GM18511 (cell line): Measurements from ENCODE around the gene PRR35.

Experiments
- ATAC-seq: cut with Tn5 transposase; IDR thresholded peaks from one replicate; pipeline ENCODE4 v1.9.1; 2021; ENCODE audit warnings: mild to moderate bottlenecking, moderate library complexity; ENCODE audit not compliant: unreplicated experiment

Gene PRR35

DNA sequence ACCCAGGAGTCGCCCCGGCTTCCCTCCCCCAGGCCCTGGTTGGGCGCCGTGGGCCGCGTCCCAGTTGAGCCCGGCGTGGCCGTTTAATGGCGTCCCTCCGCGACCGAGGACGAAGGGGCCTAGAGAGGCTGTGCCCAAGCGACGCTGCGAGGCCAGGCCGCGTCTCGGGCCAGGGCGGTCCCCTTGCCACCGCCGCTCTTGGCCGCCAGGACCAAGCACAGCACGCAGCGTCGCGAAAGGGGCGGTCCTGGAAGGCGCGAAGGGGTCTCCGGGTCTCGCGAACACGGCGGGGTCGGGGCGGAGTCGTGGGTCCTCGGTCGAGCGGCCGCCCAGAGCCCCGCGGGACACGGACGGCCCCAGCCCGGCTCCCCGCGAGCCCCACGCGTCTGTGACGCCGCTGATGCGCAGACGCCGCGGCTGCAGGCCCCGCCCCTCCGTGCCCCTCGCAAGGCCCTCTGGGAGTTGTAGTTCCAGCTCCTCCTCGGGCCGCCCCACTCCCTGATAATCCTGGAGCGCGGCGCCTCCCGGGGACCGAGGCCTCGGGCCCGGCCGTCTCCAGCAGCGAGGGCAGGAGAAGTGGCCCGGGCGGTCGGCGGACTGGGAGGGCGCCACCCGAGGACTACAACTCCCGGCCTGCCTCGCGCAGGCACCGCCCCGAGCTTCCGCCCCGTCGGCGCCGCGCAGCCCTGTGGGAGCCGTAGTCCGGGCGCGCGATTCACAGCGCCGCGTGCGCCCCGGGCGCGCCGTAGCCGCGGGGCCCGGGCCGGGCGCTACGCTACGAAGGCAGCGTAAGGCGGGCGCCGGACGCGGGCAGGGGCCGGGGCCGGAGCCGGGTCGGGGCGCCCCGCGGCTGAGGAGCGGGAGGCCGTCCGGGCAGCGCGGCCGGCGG, 32.9 kb upstream of the PRR35 start, which contains the start of gene CAPN15:
Gene CAPN15 (plus strand): TSS at position 698 of the 889 bp plus-strand sequence. CDS start 19,127 bp downstream, outside the sequence.
- peak; percentile 72 for ATAC-seq

- no peak for ATAC-seq
Measured at GRCh38 chr16:528111-529011, 31.8 kb upstream of the PRR35 start.

DNA sequence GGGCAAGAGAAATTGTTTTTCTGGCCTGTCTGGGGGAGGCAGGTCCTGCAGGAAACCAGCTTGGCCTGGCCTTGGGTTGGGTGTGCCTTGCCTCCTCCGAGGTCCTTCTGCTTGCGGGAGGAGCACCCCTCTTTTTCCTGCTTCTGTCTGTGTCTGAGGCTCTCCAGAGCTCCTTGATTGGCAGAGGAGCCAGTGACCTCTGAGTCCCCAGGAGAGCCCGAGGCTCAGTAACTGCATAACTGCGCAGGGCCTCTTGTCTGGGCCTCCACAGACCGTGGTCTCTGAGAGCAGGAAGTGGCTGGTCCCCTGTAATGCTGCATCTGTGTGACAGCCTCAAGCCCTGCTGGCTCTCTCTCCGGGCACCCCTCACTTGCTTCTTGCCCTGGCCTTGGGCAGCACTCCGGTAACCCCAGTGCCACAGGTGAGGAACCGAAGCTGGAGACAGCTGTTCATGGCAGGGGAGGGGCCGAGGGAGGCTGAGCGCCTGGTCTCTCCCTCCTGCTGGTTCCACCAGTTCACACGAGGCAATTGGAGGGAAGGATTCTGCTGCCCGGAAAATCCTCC, 31.1 kb upstream of the PRR35 start:
- ATAC-seq = no peak

DNA sequence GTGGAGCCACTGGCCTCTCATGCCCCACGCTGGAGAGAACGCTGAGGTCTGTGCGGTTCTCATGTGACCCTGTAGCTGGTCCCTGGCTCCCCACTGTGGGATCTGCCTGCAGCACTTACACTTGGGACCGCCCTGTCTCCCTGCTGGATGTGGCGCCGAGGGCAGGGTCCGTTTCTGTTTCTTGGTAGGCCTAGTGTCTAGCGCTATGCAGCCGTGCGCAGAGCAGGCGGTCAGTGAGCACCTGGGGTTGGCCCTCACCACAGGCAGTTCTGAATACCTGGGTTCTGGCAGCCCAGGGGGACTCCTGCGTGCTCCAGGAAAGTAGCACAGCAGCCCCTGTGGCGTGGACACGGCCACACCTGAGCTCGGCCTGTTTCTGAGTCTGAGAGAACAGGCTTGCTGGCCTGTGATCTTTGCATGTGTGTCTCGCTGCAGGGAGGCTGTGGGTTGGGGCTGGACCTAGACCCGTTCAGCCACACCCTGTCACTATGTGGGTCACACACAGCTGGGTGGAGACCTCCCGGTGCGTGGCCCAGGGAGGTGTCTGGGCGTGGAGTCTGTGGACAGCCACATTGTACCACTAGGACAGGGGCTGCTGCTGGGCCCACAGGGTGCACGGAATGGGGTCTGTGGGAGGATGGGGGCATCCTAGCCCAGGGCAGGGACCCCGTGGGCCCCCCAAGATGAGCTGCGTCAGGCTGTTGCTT, 29.9 kb upstream of the PRR35 start:
- ATAC-seq = no peak

- no peak for ATAC-seq
Measured at GRCh38 chr16:531494-532125, 28.6 kb upstream of the PRR35 start.

- no peak for ATAC-seq
Measured at GRCh38 chr16:533391-534123, 26.6 kb upstream of the PRR35 start.

- ATAC-seq = no peak
Measured at GRCh38 chr16:534135-534534, 26.1 kb upstream of the PRR35 start.

DNA sequence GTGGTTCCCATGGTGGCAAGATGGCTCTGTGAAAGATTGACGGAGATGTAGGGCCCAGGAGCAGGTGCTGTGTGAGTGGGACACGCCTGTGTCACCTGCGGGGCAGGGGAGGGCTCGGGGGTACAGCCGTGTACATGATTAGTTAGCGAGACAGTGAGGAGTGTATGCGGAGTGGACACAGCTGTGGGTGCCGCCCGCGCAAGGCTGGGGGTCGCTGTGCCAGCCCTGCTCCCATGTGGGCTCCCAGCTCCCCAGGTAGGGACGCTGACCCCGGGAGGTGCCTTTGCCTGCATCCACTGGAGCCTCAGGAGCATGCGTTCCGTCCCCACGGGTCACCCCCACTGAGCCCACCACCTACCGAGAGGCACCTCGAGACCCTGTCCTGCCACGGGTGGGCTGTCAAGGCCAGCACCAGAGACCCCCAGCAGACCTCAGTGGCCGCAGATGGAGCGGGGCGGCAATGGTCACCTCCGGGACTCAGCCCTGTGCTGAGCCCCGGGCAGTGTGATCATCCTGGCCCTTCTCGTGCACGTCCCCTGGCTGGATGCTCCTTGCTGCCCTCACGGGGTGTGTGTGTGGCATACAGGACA, 25.2 kb upstream of the PRR35 start:
- ATAC-seq = no peak

DNA sequence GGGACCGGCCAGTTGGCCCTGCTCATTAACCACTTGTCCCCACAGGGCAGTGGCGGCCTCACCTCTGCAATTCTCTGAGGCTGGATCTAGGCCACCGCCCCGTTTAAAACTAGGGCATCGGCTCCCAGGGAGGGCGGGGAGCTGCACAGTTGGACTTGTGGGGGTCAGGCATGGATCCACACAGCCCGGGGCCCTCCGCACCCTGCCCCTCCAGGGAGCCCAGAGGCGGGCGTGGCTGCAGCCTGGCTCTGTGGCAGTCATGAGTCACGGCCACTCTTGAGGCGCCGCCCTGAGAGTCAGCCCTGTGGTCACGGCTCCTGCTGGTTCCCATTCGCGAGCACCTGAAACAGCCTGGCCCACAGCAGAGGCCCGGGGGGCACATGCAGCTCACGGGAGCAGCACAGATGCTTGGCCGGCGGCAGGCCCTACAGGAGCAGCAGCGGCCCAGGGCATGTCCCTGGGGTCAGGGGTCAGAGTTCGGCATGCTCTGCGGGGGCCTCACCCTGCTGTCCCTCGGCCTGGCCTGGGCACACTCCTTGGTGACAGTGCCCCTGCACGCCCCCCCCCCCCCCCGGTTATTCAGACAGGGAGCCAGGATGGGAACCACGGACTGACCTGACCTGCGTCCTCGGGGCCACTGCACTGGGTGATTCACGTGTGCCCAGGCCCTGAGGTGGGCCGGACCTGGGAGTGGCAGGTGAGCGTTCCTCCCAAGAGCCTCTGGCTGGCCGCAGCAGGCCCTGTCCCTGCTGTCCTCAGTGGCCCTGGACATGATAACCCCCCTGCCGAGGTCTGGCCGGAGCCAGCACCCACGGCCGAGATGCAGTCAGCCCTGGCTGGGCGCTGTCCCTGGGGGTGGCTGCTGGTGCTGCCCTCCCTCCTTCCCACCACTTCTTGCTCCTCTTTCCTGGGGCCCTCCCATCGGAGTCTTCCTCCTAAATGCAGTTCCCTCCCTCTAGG, 24.5 kb upstream of the PRR35 start:
- no peak for ATAC-seq

GRCh38 chr16:536746-537145, 23.4 kb upstream of the PRR35 start:
- no peak for ATAC-seq

- ATAC-seq = no peak
Measured at GRCh38 chr16:537415-538335, 22.5 kb upstream of the PRR35 start.

GRCh38 chr16:539901-540530, 20.2 kb upstream of the PRR35 start:
- ATAC-seq = no peak

GRCh38 chr16:540645-541340, 19.4 kb upstream of the PRR35 start:
- ATAC-seq = no peak

- ATAC-seq = no peak
Measured at GRCh38 chr16:543301-544164, 16.7 kb upstream of the PRR35 start.

GRCh38 chr16:544517-544916, 15.7 kb upstream of the PRR35 start:
- no peak for ATAC-seq
